NCI-H2196 (cell line): ENCODE results near the gene UCN.
"Not testable (repeated sequence)": the region's sequence is repeated elsewhere in the genome, so short reads cannot be mapped to it uniquely, and the experiment has no call there.

Experiments
- DNase-seq: peaks from one replicate; lab custom pipeline; 2025; ENCODE audit not compliant: unreplicated experiment; lab: John Stamatoyannopoulos, UW

UCN gene

DNA sequence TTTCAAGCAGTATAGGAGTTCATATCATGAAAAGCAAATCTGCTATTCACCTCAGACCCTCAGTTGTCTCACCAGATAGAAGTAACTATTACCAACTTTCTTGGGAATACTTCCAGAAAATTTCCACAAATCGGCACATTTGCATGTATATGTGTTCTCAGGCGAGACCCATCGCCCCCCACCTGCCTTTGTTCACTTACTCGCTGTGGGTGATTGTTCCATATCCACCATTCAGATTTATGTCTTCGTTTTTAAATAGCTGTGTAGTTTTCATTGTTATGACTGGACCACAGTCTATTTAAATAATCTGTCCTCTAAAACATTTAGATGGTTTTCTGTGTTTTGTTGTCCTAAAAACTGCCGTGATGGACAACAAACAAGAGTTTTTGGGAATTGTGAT is 22.8 kb downstream of the UCN start:
- DNase-seq, result no peak

GRCh38 chr2:27284996-27285395 is 23.2 kb downstream of the UCN start:
- no peak for DNase-seq

- DNase-seq, result no peak
These were observed 25.4 kb downstream of the UCN start for GRCh38 chr2:27282892-27283291.

- no peak for DNase-seq
These were observed 26.2 kb downstream of the UCN start, which contains the start of gene TRIM54 for GRCh38 chr2:27281855-27282559. Gene TRIM54 (plus strand): TSS chr2:27282429. CDS start chr2:27282732, 303 bp downstream.

GRCh38 chr2:27281442-27281841 is 26.8 kb downstream of the UCN start:
- no peak for DNase-seq

- DNase-seq, result no peak
These were observed 27.4 kb downstream of the UCN start for GRCh38 chr2:27280826-27281225.

- DNase-seq, result no peak
These were observed 30.2 kb downstream of the UCN start for GRCh38 chr2:27278010-27278409.

GRCh38 chr2:27275211-27276150 is 32.8 kb downstream of the UCN start, which contains the start of gene DNAJC5G:
Gene DNAJC5G (plus strand): TSS chr2:27275433. CDS start chr2:27276729, 1,296 bp downstream.
- no peak for DNase-seq

DNA sequence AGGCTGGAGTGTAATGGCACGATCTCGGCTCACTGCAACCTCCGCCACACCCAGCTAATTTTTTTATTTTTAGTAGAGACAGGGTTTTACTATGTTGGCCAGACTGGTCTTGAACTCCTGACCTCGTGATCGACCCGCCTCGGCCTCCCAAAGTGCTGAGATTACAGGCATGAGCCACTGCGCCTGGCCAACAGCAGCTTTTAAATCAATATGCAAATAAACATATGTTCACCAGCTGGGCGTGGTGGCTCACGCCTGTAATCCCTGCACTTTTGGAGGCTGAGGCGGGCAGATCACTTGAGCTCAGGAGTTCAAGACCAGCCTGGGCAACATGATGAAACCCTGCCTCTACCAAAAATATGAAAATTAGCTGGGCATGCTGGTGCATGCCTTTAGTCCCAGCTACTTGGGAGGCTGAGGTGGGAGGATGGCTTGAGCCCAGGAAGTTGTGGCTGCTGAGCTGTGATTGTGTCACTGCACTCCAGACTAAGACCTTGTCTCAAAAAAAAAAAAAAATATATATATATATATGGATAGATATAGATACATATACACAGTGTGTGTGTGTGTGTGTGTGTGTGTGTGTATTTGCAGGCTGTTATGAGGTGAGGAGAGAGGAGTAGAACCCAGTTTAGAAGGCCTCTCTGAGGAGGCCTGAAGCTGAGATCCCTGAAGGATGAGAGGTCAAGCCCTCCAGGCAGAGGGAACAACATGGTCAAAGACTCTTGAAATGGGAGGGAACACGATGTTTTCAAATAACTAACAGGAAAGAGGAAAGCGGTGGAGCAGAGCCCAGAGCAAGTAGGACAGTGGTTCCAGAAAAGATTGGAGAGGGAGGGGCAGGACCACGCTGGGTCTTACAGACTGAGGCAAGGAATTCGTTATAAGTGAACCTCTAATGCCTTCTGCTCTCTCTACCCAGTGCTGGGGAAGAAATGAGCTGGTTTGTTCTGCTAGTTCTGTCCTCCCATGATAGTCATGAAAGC is 35.4 kb downstream of the UCN start:
- DNase-seq, result not testable (repeated sequence)

DNA sequence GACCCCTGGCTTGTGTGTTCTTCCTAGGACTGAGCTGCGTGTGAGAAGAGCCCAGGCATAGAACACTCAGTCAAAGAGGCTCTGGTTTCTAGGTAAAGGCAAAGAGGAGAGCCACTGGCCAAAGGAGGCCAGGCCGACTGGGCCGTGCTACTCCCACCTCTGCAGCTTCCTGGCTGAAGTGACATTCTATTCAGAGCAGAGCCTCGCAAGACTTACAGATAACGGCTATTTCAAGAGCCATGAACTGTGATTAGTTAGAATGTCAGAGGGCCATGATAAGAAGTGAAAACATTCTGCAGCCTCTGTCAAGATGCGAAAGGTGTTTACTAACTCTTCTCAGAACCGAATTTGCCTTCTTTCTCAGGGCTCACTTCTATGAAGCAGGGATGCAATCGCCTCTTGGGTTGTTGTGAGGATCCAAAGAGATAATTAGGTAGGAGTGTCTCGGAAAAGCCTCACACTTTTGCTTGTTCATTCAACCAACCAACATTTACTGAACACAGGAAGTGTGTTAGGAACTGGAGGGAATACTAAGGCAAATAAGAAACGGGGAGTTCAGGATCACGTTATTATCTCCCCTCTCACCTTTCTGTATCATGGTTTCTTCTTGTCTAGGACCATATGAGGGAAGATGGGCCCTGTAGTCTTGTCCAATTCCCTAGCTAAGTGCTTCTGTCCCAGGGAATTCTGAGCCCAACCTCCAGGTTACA is 36.5 kb downstream of the UCN start:
- no peak for DNase-seq

- DNase-seq, result no peak
These were observed 37.6 kb downstream of the UCN start for GRCh38 chr2:27270670-27271069.

- no peak for DNase-seq
These were observed 38.1 kb downstream of the UCN start for GRCh38 chr2:27270131-27270530.

- not testable (repeated sequence) for DNase-seq
These were observed 39.9 kb downstream of the UCN start for GRCh38 chr2:27268296-27268695.

DNA sequence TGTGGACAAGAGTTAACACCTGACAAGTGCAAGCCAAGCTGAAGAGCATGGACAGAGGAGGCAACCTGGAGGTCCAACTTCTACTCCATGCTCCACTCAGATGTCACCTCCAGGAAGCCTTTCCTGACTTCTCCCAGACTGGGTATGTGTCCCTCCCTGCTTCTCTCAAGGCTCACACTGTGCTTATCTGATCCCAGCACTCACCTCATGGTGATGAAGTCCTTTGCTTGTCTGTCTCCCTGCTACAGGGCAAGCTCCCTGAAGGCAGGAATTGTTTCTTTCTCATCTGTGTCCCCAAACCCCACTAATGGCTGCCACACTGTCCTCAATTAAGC is 42.7 kb downstream of the UCN start:
- DNase-seq, result no peak

GRCh38 chr2:27264753-27265535 is 43.3 kb downstream of the UCN start:
- peak; percentile 81 for DNase-seq

DNA sequence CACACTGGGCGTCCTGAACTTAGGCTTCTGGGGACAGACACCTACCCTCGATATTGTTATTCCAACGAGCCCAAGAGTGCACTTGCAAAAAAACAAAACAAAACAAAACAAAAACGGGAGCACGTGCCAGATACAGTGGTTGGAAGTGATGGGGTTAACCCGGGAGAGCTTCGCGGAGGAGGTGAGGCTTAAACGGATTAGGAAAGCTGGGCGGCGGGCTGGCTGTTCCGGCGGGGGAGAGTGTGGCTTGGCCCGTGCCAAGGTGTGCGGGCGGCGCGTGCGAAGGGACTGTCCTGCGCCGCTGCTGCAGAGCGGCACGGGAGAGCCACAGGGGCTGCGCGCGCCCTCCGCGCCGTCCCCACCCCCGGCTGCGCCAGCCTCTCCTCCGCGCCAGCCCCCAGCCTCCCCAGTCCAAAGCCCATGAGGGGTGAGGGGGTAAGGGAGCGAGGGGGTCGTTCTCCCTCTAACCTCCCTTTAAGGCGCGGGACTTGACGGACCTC is 43.9 kb downstream of the UCN start:
- DNase-seq, result no peak

DNA sequence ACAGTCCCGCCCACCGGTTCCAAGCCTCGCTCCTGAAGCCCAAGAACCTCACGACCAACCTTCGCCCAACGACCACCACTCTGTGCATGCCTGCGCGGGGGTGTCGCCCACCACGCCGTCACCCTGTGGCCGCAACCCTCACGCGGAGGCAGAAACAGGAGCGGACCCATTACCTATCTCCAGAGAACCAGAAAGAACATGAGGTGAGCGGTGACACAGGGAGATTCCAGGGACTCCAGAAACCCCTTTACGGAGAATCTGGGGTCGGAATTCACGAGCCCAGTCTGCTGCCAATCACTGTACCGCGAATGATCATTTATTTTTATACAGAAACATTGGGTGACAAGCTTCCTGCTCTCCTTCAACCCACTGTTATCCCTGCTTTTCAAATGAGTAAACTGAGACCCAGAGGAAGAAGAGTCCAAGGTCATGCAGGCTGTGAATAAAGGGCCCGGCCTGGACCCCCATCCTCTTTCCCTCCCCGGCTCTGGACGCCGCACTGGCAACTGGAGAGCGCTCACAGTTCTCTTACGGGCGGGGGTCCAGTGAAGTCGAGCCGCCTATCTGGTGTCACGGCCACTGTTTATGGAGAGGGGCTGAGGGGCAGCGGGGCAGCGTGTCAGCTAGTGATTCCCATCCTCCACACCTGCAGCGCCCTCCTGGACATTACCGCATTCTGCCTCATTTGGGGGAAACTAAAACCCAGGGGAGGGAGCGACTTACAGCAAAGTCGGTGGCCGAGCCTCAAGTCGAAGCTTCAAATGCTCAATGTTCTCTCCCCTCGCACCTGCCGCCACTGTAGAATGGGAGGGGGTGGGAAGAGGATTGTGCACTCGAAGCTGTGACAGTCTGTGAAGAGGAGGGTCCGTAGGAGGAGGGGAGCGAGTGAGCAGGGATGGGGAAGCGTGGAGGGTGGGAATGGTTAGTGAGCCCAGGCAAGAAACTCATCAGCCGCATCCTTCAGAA is 44.7 kb downstream of the UCN start:
- no peak for DNase-seq
